ENCODE data around the gene TAF11L7.
"Not testable (repeated sequence)": the region's sequence is repeated elsewhere in the genome, so short reads cannot be mapped to it uniquely, and the experiment has no call there.

DNA sequence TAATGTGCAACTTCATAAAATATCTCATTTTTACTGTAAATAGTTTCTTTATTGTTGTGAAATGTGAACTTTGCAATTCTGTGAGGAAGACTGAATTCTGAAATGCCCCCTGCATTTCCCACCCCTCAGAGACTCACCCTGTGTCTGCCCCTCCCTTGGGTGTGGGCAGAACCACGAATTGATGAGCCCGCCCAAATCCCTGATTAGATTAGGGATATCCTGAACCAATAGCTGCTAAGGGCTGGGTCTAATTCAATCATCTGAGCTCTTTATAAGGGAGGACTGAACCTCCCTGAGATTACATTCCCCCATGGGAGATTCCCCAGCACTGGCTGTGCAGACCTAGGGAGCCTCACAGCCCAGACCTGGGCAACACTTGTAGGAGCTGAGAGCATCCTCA, 24.5 kb upstream of the TAF11L7 start, which contains the start of gene TAF11L12:
- TF ChIP-seq CTCF (IDR thresholded peaks at IDR 0.05; ENCODE audit: insufficient read depth, low read depth, low read length); EZH2 (IDR thresholded peaks at IDR 0.05; ENCODE audit: insufficient read depth, low read length): not testable (repeated sequence)

Data from astrocyte (in vitro differentiated cells and primary cell).